Islet of Langerhans (tissue), 1 donor: ENCODE results near the gene WIPF1.
"Not testable (repeated sequence)": the region's sequence is repeated elsewhere in the genome, so short reads cannot be mapped to it uniquely, and the experiment has no call there.

Source experiments
- FAIRE-seq: peaks from one replicate; lab custom pipeline; 2011; peaks lifted over from hg19 to GRCh38; lab: Jason Lieb, UNC

The WIPF1 gene

GRCh38 chr2:174570318-174570958 is 27.2 kb downstream of the WIPF1 start:
- FAIRE-seq = no peak

- no peak for FAIRE-seq
Observed at GRCh38 chr2:174569678-174570077, 27.9 kb downstream of the WIPF1 start.

DNA sequence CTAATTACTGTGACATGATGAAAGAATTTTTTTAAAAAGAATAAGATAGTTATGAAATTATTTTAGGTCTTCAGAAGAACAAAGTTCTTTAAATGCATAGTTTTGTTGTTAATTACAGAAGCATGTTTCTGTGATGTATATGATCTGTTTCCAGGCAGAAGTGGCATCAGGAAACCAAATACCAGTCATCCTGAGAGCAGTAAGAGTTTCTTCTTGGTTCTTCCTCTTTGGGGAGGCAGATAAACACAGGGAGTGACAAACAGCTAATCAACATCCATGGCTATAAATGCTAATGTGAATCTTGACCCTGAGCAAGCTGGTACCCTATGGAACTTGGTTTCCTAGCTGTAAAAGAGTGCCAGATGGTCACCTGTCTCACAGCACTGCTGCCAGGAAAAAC is 29.2 kb downstream of the WIPF1 start:
- FAIRE-seq = no peak

- no peak for FAIRE-seq
Observed at GRCh38 chr2:174566871-174567270, 30.7 kb downstream of the WIPF1 start.

DNA sequence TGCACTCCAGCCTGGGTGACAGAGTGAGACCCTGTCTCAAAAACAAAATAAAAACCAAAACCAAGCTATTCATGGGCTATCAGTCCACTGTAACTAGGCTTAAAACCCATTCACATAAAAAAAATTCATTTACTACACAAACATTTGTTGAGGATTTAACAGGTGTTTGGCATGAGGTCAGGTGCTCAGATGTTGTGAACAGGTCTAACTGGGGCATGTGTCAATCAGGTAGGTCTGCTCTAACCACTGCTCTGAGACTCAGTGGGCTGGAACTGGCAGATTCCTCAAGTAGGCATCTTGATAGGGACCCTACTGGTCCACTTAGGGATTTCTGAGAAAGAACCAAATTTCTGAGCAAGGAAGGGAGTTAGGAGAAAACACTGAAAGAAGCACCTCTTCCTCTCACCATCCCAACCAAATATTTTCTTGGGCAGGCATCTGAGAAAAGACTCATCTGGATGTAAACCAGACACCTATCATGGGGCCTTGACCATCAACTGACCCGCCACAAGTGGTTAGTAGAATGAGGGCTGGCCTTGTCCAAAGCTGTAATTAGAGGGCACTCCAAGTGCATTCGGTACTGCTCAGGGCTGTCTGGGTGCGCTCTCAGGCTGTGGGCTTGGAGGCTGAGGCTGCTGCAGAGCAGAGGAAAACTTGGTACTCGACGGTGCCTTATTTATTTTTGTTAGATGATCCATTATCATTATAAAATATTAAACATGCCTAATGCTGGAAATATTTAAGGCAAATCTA is 33.9 kb downstream of the WIPF1 start:
- no peak for FAIRE-seq

DNA sequence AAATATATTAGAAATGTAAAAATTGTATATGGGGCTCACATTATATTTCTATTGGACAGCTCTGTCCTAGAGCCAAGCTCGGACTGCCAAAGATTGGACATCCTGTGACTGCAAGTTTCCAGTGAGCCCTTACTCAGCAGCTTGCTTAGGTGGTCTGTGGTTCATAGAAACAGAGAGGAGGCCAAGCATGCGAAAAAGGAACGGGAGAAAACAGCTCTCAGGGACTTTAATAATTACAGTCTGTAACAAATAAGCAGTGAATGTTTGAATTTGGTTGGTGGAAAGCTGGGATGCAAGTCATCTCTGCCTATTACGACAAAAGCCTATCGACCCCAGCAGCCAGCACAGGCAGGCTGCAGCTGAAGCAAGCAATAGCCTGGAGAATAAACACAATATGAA is 35.6 kb downstream of the WIPF1 start:
- FAIRE-seq = no peak

GRCh38 chr2:174561283-174561971 is 36.2 kb downstream of the WIPF1 start:
- FAIRE-seq = no peak

- peak; percentile 56 for FAIRE-seq
Observed at GRCh38 chr2:174560737-174561136, 36.9 kb downstream of the WIPF1 start.

- no peak for FAIRE-seq
Observed at GRCh38 chr2:174555998-174556397, 41.6 kb downstream of the WIPF1 start.

GRCh38 chr2:174554529-174555150 is 43.0 kb downstream of the WIPF1 start:
- no peak for FAIRE-seq

- no peak for FAIRE-seq
Observed at GRCh38 chr2:174553811-174554493, 43.7 kb downstream of the WIPF1 start.

DNA sequence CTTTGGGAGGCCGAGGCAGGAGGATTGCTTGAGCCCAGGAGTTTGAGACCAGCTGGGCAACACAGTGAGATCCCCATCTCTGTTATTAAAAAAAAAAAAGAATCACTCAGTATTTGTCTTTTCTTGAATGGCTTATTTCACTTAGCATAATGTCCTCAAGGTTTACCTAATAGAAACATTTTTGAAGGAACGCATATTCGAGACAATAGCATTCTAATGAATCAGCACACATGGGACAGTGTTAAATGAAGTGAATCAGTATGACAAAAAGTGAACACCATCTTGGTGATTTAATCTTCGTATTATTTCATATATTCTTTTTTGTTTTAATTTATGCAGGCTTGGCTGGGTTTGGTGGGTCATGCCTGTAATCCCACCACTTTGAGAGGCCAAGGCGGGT is 44.7 kb downstream of the WIPF1 start:
- no peak for FAIRE-seq

DNA sequence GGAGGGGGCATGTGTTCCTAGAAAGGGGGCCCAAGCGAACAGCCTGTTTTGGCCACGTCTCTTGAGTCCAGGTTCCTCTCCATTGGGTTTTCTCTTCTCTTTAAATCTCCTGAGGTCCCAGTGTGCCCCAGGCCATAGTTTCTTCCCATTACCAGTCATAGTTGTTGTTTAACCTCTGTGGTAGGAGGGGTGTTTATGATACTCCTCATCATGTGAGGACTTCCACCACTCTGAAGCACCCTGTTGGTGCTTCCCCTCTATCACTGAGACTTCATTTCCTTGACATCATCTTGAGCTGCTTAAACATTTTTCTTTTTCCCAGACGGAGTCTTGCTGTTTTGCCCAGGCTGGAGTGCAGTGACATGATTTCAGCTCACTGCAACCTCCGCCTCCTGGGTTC is 45.9 kb downstream of the WIPF1 start:
- FAIRE-seq = no peak

DNA sequence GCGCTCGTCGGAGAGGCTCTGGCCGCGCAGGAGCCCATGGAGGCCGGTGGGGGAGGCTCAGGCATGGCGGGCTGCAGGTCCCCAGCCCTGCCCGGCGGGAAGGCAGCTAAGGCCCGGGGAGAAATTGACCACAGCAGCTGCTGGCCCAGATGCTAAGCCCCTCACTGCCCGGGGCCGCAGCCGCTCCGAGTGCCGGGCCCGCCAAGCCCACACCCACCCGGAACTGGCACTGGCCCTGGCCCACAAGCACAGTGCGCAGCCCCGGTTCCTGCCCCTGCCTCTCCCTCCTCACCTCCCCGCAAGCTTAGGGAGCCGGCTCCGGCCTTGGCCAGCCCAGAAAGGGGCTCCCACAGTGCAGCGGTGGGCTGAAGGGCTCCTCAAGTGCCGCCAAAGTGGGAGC is 49.0 kb downstream of the WIPF1 start:
- FAIRE-seq = not testable (repeated sequence)

DNA sequence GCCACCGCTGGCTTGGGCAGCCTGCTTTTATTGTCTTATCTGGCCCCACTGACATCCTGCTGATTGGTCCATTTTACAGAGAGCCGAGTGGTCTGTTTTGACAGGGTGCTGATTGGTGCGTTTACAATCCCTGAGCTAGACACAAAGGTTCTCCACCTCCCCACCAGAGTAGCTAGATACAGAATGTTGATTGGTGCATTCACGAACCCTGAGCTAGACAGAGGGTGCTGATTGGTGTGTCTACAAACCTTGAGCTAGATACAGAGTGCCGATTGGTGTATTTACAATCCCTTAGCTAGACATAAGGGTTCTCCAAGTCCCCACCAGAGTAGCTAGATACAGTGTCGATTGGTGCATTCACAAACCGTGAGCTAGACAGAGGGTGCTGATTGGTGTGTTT is 49.6 kb downstream of the WIPF1 start:
- not testable (repeated sequence) for FAIRE-seq

DNA sequence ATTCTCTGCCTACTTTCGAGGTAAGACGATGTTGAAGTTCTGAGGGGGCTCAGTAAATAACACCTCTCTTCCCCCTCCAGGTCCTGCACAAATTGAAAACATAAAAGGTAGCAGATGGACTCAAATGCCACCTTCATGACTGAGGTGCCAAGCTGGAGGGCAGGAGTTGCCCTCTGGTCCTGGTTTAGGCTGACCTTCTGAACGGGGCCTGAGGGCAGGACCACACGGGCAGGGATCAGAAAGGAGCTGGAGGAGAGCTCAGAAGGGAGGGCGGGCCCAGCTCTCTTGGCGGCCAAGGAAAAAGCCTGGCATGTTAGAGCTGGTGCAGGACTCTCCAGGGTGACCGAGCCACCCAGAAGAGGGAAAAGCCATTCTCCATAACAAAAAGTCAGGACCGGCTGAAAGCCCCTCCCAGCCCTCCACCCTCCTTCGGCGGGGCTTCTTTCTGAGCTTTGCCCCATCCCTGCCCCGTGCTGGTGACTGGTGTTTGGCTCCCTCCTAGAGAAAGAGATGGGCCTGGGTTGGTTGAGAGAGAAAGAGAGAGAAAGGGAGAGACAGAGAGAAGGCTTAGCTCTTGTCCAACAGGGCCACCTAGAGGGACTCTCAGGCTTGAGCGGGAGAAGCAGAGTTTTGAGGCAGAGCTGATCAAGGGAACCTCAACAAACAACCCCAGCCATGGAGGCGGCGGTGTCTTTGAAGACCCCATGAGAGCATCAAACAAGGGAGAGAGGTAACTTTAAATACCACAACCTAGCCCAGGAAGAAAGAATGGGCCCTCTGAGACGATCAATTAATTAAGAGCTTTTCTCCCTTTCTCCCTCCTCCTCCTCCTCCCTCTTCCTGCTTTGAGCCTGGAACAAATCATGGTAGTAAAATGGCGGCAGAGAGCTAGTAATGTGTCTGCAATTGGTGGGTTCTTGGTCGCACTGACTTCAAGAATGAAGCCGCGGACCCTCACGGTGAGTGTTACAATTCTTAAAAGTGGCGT is 50.8 kb downstream of the WIPF1 start:
- no peak for FAIRE-seq

DNA sequence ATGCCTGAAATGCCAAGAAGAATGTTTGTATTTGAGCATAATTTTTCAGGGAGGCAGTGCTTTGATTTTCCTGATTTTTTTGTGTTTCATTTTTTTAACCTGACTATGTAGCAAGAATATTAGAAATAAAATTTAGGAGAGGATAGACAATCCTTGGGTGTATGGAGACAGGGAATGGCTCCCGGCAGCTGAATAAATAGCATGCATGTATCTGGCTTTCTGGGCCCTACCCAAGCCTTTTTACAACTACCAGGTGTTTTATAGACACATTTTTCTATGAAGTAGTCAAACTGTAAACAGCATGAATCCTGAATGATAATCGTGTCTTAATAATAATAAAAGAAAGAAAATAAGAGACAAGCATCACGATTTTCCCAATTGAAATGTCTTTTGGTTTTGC is 52.4 kb downstream of the WIPF1 start:
- no peak for FAIRE-seq

- no peak for FAIRE-seq
Observed at GRCh38 chr2:174544802-174545201, 52.8 kb downstream of the WIPF1 start.

DNA sequence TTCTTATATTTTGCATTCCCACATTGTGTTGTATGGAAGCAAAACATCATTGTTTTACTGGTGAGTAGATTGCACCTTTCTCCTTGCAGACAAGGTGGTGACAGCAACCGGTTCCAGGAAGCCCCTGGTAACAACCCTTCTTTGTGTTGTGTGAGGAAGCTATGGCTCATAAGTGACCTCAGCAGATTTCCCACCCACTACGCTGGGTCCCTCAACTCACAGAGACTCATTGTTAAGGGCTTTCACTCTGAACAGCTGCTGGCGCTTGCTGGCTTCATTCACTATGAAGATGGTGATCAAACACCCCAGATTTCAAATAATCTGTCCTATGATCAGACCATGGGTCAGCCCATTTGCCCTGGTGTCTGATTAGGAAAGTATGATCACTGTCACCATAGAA is 53.4 kb downstream of the WIPF1 start:
- FAIRE-seq = no peak

DNA sequence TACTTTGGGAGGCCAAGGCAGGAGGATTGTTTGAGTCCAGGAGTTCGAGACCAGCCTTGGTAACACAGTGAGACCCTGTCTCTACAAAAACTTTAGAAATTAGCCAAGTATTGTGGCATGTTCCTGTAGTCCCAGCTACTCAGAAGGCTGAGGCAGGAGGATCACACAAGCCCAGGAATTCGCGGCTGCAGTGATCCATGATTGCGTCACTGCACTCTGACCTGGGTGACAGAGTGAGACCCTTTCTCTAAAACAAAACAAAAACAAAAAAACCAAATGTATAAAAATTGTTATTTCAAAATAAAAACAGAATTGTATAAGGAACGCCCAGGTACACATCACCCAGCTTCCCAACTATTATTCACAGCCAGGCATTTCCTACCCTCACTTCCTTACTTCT is 56.7 kb downstream of the WIPF1 start:
- FAIRE-seq = no peak
